HG02981 (cell line): ENCODE measurements around the gene XRCC1.
"Not testable (repeated sequence)": the region's sequence is repeated elsewhere in the genome, so short reads cannot be mapped to it uniquely, and the experiment has no call there.

ENCODE experiments used
- ATAC-seq: cut with Tn5 transposase; IDR thresholded peaks from one replicate; pipeline ENCODE4 v1.9.1; 2021; ENCODE audit warnings: mild to moderate bottlenecking, moderate library complexity; ENCODE audit not compliant: unreplicated experiment

Gene XRCC1

DNA sequence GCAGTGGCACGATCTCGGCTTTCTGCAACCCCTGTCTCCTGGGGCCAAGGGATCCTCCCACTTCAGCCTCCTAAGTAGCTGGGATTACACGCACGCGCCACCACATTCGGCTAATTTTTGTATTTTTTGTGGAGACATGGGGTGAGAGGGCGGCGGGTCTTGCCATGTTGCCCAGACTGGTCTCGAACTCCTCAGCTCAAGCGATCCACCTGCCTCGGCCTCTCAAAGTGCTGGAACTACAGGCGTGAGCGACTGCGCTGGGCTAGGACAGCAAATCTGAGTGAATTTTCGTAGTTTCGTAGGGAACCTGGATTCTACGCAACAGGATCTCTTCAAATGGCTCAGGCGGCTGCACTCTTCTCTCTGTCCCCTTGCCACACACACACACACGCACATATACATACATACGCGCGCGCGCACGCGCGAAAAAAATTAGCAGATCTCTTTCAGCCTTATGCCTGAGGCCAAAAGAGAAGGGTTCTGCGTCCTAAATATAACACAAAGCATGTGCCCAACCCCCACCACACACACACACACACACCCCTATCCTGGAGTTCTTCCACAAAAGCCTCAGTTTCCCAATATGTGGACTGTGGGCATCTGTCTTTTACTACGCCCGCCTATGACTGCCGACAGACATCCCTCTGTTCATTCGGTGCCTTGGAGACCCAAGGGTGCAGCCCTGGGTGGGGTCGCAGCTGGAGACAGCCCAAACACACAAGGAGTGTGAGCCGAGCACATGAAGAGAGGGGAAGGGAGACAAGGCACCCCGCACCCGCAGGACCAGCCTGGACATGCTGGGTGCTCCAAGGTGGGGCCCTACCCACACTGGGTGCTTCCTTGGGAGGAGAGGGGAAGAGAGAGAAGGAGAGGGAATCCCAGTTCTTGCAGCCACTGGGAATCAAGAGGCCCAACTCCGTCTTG, 890 bp upstream of the XRCC1 start:
- peak; percentile 4 for ATAC-seq

DNA sequence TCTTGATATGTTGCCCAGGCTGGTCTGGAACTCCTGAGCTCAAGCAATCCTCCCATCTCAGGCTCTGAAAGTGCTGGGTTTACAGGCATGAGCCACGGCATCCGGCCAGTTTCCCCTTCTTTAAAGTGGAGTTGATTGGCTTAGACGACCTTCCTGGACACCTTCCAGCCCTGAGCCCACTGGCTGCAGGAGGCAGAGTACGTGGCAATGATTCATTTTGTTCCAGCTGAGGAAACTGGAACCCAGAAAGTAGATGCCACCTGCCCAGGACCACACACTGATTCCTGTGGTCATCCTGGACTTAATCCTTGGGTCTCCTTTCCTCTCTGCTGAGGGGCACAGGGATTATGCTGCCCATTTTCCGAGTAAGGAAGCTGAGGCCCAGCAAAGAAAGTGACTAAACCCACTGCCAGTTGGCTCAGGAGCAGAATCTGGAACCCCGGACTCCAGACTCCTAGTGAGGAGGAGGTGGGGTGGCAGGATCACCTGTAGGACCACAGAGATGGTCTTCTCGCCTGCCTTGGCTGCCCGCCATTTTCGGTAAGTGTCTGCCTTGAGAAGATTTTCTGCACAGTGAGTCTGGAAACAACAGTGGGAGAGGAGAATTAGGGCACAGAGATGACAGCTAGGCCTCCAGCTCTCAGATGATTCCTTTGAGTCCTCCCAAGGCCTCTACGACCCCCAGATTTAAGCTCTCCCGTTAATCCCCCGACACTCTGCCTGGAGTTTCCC, 737 bp downstream of the XRCC1 start:
- ATAC-seq = no peak

DNA sequence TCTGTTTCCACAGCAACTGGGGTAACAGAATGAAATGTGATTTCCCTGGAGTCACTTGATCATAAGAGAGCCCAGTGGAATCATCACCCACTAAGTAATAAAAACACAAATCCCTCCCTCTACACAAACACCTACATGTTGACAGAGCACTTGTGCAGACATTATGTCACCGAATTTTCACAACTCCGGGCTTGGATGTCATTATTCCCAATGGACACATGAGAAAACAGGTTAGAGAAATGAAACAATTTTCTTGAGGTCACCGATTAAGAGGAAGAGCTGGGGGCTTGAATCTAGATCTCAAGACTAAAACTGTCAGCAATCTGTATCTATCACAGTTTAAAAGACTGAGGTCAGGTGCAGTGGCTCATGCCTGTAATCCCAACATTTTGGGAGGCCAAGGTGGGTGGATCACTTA, 3.1 kb downstream of the XRCC1 start:
- no peak for ATAC-seq

- no peak for ATAC-seq
Measured at GRCh38 chr19:43570174-43570791, 5.0 kb downstream of the XRCC1 start.

- ATAC-seq = no peak
Measured at GRCh38 chr19:43569657-43570056, 5.7 kb downstream of the XRCC1 start.

DNA sequence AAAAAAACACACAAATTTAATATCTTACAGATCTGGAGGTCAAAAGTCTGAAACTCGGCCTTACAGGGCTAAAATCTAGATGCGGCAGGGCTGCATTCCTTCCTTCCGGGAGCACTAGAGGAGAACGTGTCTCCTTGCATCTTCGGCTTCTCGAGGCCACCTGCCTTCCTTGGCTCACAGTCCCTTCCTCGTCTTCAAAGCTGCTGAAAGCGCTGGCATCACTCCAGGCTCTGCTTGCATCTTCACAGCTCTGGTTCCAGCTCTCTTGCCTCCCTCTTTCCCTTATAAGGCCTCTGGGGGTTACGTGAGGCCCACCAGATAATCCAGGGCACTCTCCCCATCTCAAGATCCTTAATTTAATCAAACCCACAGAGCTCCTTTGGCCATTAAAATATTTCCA, 10.5 kb downstream of the XRCC1 start:
- no peak for ATAC-seq

DNA sequence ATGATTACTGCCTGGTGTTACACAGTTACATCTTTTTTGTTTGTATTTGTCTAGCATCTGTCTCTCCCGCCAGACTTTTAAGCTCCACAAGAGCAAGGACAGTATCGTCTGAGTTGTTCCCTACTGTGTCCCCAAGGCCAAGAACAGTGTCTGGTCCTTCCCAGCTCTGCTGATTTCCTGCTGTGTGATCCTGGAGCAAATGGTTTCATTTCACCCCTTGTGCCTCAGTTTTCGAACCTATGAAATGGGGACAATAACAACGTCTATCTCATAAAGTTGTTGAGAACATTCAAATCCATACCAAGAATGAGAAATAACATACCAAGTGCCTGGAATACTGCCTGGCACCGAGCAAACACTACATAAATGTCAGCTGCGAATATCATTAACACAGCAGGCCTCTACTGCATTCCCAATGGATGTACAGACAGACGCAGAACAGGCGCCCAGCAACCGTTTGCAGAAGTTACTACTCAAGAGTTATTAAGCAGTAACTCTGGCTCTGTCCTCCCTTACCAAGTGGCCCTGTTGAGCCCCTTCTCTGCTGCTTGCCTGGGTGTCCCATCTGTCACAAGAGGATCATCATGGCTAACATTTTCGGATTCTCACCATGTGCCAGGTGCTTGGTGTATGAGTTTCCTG, 11.4 kb downstream of the XRCC1 start:
- no peak for ATAC-seq

GRCh38 chr19:43562698-43563241, 12.6 kb downstream of the XRCC1 start:
- ATAC-seq = peak; percentile 75

GRCh38 chr19:43562226-43562697, 13.1 kb downstream of the XRCC1 start:
- no peak for ATAC-seq

- ATAC-seq = no peak
Measured at GRCh38 chr19:43561139-43561970, 14.0 kb downstream of the XRCC1 start.

GRCh38 chr19:43560687-43561086, 14.6 kb downstream of the XRCC1 start:
- ATAC-seq = no peak

DNA sequence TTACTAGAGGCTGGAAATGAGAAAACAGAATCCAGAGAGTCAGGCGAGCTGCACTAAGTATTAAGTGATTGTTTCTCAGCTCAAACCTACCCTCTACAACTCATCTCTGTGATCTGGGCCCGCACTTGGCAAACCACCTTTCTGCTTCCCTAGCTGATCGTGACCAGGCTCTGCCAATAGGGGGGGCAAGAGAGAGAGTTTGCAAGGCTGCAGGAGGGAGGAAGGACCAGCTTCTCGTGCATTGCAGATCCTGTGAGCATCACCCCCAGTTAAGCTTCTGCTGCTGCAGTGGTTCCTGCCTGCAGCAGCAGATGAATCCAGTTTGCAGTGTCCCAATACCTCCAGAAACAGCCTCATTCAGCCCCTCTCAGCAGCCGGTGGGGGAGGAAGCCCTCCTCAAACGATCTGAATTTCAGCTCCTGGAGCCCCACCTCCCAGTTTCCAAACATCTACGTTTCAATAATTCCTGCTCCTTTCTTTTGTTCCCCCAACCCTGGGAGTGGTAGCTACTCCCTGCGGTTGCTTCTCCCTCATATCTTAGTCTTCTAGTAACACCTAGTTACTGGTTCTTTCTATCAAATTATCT, 20.0 kb downstream of the XRCC1 start:
- no peak for ATAC-seq

DNA sequence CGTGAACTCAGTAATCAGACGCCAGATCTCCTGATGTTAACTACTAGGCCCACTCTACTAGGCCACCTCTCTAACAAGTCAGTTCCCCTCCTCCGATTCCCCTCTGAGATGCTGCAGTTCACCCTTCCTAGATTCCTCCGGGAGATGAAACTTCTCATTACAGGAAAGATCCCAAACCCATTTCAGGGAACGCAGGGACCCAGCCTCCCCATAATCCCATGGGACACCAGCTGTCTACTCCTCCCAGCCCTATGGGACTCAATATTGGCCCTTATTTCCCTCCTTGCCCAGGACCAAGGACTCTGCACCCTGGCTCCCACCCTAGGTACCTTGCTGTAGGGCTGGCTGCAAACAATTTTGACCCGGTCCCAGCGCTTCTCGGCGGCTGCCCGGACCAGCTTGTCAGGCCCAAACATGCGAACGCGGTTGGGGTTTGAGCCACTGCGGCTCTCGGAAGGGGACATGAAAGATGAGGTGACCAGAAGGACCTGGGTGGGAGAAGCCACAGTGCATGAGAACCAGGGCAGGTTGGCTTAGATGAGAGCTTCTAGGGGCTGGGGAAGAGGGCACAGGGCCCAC, 20.9 kb downstream of the XRCC1 start:
- ATAC-seq = no peak

GRCh38 chr19:43553656-43554055, 21.7 kb downstream of the XRCC1 start:
- ATAC-seq = no peak

DNA sequence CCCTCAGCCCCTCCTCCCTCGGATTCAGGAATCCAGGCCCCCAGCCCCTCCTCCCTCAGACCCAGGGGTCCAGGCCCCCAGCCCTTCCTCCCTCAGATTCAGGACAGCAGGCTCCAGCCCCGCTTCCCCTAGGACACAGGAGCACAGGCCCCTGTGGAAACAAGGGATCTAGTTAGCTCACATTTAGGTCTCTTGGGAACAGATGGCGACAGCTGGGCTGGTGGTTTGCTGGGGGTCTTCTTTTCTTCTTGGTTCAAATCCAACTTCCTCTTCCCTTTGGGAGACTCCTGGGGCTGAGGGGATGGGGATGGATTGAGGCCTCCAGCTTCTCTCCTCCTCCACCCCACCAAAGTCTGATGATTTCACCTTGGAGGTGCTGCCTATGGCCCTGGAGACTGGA, 22.7 kb downstream of the XRCC1 start:
- ATAC-seq = no peak

- no peak for ATAC-seq
Measured at GRCh38 chr19:43552198-43552450, 23.2 kb downstream of the XRCC1 start.

GRCh38 chr19:43551399-43552197, 23.7 kb downstream of the XRCC1 start:
- no peak for ATAC-seq

DNA sequence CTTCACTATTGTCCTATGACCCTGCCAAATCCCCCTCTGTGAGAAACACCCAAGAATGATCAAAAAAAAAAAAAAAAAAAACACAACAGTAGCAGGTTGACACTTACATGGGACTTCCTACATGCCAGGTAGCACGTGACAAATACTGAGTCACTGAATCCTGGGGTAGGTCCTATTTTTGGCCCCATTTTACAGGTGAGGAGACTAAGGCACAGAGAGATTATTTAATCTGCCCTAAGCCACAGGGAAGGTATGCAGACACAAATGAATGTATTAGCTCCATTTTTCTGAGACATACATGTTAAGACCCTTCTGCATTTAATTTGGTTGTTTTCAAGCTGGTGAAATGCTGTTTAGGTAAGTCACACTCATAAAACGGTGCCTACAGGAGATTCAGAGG, 26.6 kb downstream of the XRCC1 start:
- no peak for ATAC-seq

DNA sequence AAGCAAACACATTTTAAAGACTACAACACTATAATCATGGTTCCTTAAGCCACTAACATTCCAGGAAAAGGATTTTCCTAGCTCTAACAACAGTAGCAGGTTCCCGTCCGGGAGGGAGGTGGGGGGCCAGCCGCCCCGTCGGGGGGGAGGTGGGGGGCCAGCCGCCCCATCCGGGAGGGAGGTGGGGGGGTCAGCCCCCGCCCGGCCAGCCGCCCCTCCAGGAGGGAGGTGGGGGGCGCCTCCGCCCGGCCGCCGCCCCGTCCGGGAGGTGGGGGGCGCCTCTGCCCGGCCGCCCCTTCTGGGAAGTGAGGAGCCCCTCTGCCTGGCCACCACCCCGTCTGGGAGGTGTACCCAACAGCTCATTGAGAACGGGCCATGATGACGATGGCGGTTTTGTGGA, 27.4 kb downstream of the XRCC1 start:
- ATAC-seq = not testable (repeated sequence)
